Activated CD8-positive, alpha-beta memory T cell treated with anti-CD3 and anti-CD28 coated beads for 24 hours (primary cell): Measurements from ENCODE around the gene TMEM101.
"Not testable (repeated sequence)": the region's sequence is repeated elsewhere in the genome, so short reads cannot be mapped to it uniquely, and the experiment has no call there.

Source experiments
- DNase-seq: peaks from one replicate; pipeline ENCODE4 v3.0.0-alpha.2; 2020

Gene TMEM101

DNA sequence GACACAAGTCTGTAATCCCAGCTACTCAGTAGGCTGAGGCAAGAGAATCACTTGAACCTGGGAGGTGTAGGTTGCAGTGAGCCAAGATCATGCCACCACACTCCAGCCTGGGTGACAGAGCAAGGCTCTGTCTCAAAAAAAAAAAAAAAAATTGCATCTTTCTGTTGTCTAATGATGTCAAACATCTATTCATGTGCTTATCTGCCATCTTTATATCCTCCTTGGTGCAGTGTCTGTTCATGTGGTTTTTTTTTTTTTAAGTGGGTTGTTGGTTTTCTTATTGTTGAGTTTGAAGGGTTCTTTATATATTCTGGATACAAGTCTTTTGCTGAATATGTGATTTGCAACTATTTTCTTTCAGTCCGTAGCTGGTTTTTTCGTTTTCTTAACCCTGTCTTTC lies 43.3 kb downstream of the TMEM101 start:
- not testable (repeated sequence) for DNase-seq

- DNase-seq: no peak
Observed at GRCh38 chr17:43970366-43970765, 44.4 kb downstream of the TMEM101 start.

DNA sequence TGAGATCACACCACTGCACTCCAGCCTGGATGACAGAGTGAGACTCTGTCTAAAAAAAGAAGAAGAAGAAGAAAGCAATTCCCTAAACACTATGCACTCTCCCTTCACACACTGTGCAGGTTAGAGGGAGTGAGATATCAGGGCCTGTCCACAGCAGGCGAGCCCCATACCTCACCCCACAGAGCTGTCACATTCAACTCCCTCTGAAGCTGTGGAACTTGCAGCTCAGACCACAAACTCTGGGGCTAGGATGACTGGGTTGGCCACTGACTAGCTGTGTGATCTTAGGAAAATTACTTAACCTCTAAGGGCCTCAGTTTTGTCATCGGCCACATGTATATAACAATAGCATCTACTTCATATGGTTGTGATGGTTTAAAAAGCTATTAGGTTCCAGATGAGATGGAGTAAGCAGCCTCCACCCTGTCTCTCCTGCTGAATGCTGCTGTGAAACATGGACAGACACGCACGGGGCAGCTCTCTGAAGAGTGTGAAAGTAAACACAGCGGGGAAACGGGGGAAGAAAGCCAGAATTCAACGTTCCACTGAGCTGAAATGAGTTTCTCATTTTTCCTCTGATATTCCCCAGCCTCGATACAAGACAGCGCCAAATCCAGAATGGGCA lies 47.4 kb downstream of the TMEM101 start:
- no peak for DNase-seq

GRCh38 chr17:43966276-43966675 lies 48.5 kb downstream of the TMEM101 start:
- no peak for DNase-seq

DNA sequence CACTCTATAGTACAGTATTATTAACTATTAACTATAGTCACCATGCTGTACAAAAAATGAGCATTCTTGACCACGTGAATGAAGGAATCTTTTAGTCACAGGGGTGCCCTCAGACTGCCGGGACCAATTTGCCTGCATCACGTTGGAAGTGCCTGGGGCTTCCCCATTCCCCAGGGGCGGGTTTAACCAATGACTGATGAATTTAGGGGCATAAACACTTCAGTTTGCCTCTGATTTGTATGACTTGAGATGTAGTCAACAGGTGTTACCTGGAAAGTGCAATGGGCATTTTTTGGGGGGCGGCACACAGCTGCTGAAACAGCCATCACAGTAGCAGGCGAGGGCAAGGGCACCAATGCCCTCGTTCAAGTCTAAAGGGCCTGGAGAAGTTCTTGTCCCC lies 52.3 kb downstream of the TMEM101 start:
- no peak for DNase-seq

GRCh38 chr17:43961954-43962353 lies 52.8 kb downstream of the TMEM101 start:
- no peak for DNase-seq

- not testable (repeated sequence) for DNase-seq
Observed at GRCh38 chr17:43961292-43961691, 53.5 kb downstream of the TMEM101 start.
